GM23338 (cell line): ENCODE results near the gene CENPO. TPM values are rescaled to one million over a fixed set of nuclear protein-coding genes. Genes with fewer than 3 reads are reported as not detected.

Experiments
- ATAC-seq: fragments of 200-7000 bp; cut with Tn5 transposase; 3 replicates; pipeline ENCODE4 v1.9.1; 2020
- DNase-seq: peaks from one replicate; pipeline ENCODE4 v3.0.0-alpha.2; 2015; ENCODE audit warnings: low spot score
- H2AFZ ChIP-seq: fragments of 200-600 bp; sonication (generic); 2 replicates; pipeline ENCODE4 v1.8.0; 2016; ENCODE audit warnings: antibody characterized with exemption, mild to moderate bottlenecking, moderate library complexity
- H3F3A ChIP-seq: fragments of 200-600 bp; sonication (generic); replicated peaks from 2 replicates; pipeline ENCODE4 v1.8.0; 2017; ENCODE audit warnings: antibody characterized with exemption, mixed run types, low read depth
- H3K27ac ChIP-seq: fragments of 200-600 bp; sonication (generic); 2 replicates; pipeline ENCODE4 v1.6.1; 2016; ENCODE audit warnings: low read depth
- H3K27me3 ChIP-seq: fragments of 200-600 bp; sonication (generic); 2 replicates; pipeline ENCODE4 v1.8.0; 2016; ENCODE audit warnings: mild to moderate bottlenecking, mixed run types, moderate library complexity; ENCODE audit not compliant: insufficient read depth
- H3K36me3 ChIP-seq: fragments of 200-600 bp; sonication (generic); 2 replicates; pipeline ENCODE4 v1.8.0; 2016; ENCODE audit warnings: mild to moderate bottlenecking; ENCODE audit not compliant: insufficient read depth
- H3K4me1 ChIP-seq: fragments of 200-600 bp; sonication (generic); 2 replicates; pipeline ENCODE4 v1.8.0; 2016; ENCODE audit warnings: mild to moderate bottlenecking, moderate library complexity; ENCODE audit not compliant: insufficient read depth
- H3K4me2 ChIP-seq: fragments of 200-600 bp; sonication (generic); 2 replicates; pipeline ENCODE4 v1.7.1; 2017; ENCODE audit warnings: mixed run types
- H3K4me3 ChIP-seq: fragments of 200-600 bp; sonication (generic); 2 replicates; pipeline ENCODE4 v1.6.1; 2016; ENCODE audit warnings: mixed run types
- H3K79me2 ChIP-seq: fragments of 200-600 bp; sonication (generic); replicated peaks from 2 replicates; pipeline ENCODE4 v1.8.0; 2017; ENCODE audit warnings: mild to moderate bottlenecking; ENCODE audit not compliant: insufficient read depth
- H3K9me2 ChIP-seq: fragments of 200-600 bp; sonication (generic); 2 replicates; pipeline ENCODE4 v1.8.0; 2017; ENCODE audit not compliant: insufficient read depth
- H4K20me1 ChIP-seq: fragments of 200-600 bp; sonication (generic); replicated peaks from 2 replicates; pipeline ENCODE4 v1.8.0; 2017; ENCODE audit warnings: mild to moderate bottlenecking; ENCODE audit not compliant: insufficient read depth
- H3K27ac Mint-ChIP-seq: 2 replicates; pipeline ENCODE4 v1.8.0; 2020; ENCODE audit warnings: inconsistent platforms, mild to moderate bottlenecking, moderate library complexity, mixed read lengths
- H3K27me3 Mint-ChIP-seq: 3 replicates; pipeline ENCODE4 v1.8.0; 2022; ENCODE audit warnings: low read depth, mild to moderate bottlenecking, moderate library complexity, mixed read lengths, inconsistent platforms; ENCODE audit not compliant: insufficient read depth, poor library complexity
- H3K36me3 Mint-ChIP-seq: 3 replicates; pipeline ENCODE4 v1.8.0; 2021; ENCODE audit warnings: low read depth, mild to moderate bottlenecking, inconsistent platforms, moderate library complexity, mixed read lengths
- H3K4me1 Mint-ChIP-seq: 3 replicates; pipeline ENCODE4 v1.8.0; 2020; ENCODE audit warnings: mild to moderate bottlenecking, inconsistent platforms, mixed read lengths
- H3K4me3 Mint-ChIP-seq: 3 replicates; pipeline ENCODE4 v1.8.0; 2021; ENCODE audit warnings: moderate library complexity, mild to moderate bottlenecking, inconsistent platforms, mixed read lengths
- H3K9me3 Mint-ChIP-seq: 3 replicates; pipeline ENCODE4 v1.8.0; 2020; ENCODE audit warnings: moderate library complexity, mild to moderate bottlenecking, inconsistent platforms, mixed read lengths
- CREB1 ChIP-seq: fragments of 250-450 bp; sonication (Bioruptor Pico); IDR thresholded peaks from 2 replicates; pipeline ENCODE4 v1.5.0; 2020; ENCODE audit warnings: low read depth, mild to moderate bottlenecking, moderate library complexity
- EZH2phosphoT487 ChIP-seq: fragments of 200-600 bp; sonication (generic); IDR thresholded peaks from one replicate; pipeline ENCODE4 v1.8.1; 2018; ENCODE audit warnings: antibody characterized with exemption; ENCODE audit not compliant: unreplicated experiment
- JUNB ChIP-seq: IDR thresholded peaks from one replicate; pipeline ENCODE4 v1.6.1; 2016; ENCODE audit warnings: antibody characterized with exemption; ENCODE audit not compliant: unreplicated experiment
- ZNF114 ChIP-seq: fragments of 250-450 bp; sonication (Bioruptor Pico); IDR thresholded peaks from 2 replicates; pipeline ENCODE4 v1.5.0; 2020; ENCODE audit warnings: mild to moderate bottlenecking, moderate library complexity
- ZNF462 ChIP-seq: fragments of 250-450 bp; sonication (Bioruptor Pico); IDR thresholded peaks from 2 replicates; pipeline ENCODE4 v1.5.0; 2020; ENCODE audit warnings: mild to moderate bottlenecking, moderate library complexity
- polyA plus RNA-seq: library from polyadenylated mRNA; unstranded; fragments of >200 nt; fragmentation: Nextera tagmentation; extraction: Ambion mirVana; gene quantifications from 2 replicates; pipeline ENCODE4 v1.2.1, GENCODE V29; 2016
- total RNA-seq: library from RNA; depleted of rRNA; stranded (reverse); fragments of >200 nt; shearing (Covaris generic); gene quantifications from 2 replicates; pipeline ENCODE4 v1.2.3, GENCODE V29; 2014
- TF ChIP-seq, protein P1 (sequence below): IDR thresholded peaks from one replicate; pipeline ENCODE4 v1.6.1; 2018; ENCODE audit warnings: antibody characterized with exemption; ENCODE audit not compliant: unreplicated experiment
- TF ChIP-seq, protein P2 (sequence below), 2 experiments: fragments of 200-600 bp in 1 of 2; sonication (generic) in 1 of 2; conservative IDR thresholded peaks; 2 replicates each; pipeline versions ENCODE4 v1.5.1 to v1.6.1; 2016 to 2017; ENCODE audit warnings: antibody characterized with exemption in 2 of 2, low read depth in 2 of 2, mild to moderate bottlenecking in 2 of 2, moderate library complexity in 1 of 2

The CENPO gene
- total and polyA plus RNA-seq, 2 experiments from 2014 or later: 27.0 to 44.7 TPM

DNA sequence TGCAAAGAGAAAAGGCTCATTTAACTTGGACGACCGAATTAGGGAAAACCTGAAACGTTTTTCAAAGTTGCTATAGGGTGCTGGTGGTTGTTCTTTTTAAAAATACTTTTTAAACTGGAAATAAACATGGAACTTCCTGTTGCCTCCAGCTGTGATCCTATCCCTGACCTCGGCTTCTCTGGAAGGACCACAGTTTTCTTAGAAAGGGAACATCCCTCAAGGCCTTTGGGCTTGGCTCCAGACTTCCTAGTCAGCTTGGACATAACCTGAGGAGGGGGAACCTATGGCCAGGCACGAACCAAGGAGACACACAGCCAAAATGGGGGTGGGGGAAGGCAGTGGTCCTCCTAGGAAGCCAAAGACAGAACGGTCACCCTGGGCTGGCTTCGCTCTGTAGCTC is 57.7 kb downstream of the CENPO start (continued):
- TF ChIP-seq ZNF462: no peak
- no peak for TF ChIP-seq ZNF114
- no peak for TF ChIP-seq CREB1 (CRISPR knock-in tag)
- TF ChIP-seq, protein P1, sequence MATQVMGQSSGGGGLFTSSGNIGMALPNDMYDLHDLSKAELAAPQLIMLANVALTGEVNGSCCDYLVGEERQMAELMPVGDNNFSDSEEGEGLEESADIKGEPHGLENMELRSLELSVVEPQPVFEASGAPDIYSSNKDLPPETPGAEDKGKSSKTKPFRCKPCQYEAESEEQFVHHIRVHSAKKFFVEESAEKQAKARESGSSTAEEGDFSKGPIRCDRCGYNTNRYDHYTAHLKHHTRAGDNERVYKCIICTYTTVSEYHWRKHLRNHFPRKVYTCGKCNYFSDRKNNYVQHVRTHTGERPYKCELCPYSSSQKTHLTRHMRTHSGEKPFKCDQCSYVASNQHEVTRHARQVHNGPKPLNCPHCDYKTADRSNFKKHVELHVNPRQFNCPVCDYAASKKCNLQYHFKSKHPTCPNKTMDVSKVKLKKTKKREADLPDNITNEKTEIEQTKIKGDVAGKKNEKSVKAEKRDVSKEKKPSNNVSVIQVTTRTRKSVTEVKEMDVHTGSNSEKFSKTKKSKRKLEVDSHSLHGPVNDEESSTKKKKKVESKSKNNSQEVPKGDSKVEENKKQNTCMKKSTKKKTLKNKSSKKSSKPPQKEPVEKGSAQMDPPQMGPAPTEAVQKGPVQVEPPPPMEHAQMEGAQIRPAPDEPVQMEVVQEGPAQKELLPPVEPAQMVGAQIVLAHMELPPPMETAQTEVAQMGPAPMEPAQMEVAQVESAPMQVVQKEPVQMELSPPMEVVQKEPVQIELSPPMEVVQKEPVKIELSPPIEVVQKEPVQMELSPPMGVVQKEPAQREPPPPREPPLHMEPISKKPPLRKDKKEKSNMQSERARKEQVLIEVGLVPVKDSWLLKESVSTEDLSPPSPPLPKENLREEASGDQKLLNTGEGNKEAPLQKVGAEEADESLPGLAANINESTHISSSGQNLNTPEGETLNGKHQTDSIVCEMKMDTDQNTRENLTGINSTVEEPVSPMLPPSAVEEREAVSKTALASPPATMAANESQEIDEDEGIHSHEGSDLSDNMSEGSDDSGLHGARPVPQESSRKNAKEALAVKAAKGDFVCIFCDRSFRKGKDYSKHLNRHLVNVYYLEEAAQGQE: no peak
- no peak for TF ChIP-seq JUNB
- no peak for TF ChIP-seq EZH2phosphoT487

GRCh38 chr2:24852026-24852425 is 58.8 kb downstream of the CENPO start:
- no peak overlapping the region for H3K27ac Mint-ChIP-seq
- no peak overlapping the region for H3K4me3 Mint-ChIP-seq
- TF ChIP-seq, protein P2, sequence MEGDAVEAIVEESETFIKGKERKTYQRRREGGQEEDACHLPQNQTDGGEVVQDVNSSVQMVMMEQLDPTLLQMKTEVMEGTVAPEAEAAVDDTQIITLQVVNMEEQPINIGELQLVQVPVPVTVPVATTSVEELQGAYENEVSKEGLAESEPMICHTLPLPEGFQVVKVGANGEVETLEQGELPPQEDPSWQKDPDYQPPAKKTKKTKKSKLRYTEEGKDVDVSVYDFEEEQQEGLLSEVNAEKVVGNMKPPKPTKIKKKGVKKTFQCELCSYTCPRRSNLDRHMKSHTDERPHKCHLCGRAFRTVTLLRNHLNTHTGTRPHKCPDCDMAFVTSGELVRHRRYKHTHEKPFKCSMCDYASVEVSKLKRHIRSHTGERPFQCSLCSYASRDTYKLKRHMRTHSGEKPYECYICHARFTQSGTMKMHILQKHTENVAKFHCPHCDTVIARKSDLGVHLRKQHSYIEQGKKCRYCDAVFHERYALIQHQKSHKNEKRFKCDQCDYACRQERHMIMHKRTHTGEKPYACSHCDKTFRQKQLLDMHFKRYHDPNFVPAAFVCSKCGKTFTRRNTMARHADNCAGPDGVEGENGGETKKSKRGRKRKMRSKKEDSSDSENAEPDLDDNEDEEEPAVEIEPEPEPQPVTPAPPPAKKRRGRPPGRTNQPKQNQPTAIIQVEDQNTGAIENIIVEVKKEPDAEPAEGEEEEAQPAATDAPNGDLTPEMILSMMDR (conservative IDR thresholded peaks at IDR 0.05; ENCODE audit: low read depth in 2 of 2): no peak
- TF ChIP-seq, protein P1: no peak
- Histone ChIP-seq H3F3A (no peaks in the 10 kb centered on the region), H3K27me3 (no peaks in the 10 kb centered on the region), H3K4me1 (no peaks in the 10 kb centered on the region), H3K4me2 (no peak overlapping the region), H2AFZ (no peak overlapping the region), H3K4me3 (no peak overlapping the region), H3K27ac (no peak overlapping the region), H3K79me2 (no peaks in the 10 kb centered on the region), H3K36me3 (0 out of 2 replicates have a peak, but pooled peaks cover 4% of the 10 kb centered on the region), H4K20me1 (0 out of 2 replicates have a peak, but pooled peaks cover 3% of the 10 kb centered on the region), H3K9me2 (no peaks in the 10 kb centered on the region)
- H3K4me1 Mint-ChIP-seq: no peaks in the 10 kb centered on the region
- H3K9me3 Mint-ChIP-seq: peaks cover 25% of the 10 kb centered on the region
- peaks cover 6% of the 10 kb centered on the region for H3K27me3 Mint-ChIP-seq
- DNase-seq: no peak
- H3K36me3 Mint-ChIP-seq: peaks cover 18% of the 10 kb centered on the region
- no peak for ATAC-seq
